SKM-1 treated with dmso at 0.1 percent for 144 hours (cell line): Measurements from ENCODE around the gene TCIRG1.
"Not testable (repeated sequence)": the region's sequence is repeated elsewhere in the genome, so short reads cannot be mapped to it uniquely, and the experiment has no call there.

Experiments used
- DNase-seq: peaks from one replicate; lab custom pipeline; 2025; ENCODE audit not compliant: unreplicated experiment; lab: John Stamatoyannopoulos, UW

Gene TCIRG1

GRCh38 chr11:68077617-68078582 lies 39.1 kb downstream of the TCIRG1 start:
- DNase-seq: no peak

- DNase-seq: no peak
Measured at GRCh38 chr11:68080860-68081259, 42.0 kb downstream of the TCIRG1 start.

GRCh38 chr11:68081691-68082090 lies 42.9 kb downstream of the TCIRG1 start:
- DNase-seq: no peak

- DNase-seq: no peak
Measured at GRCh38 chr11:68082481-68082880, 43.7 kb downstream of the TCIRG1 start.

- DNase-seq: no peak
Measured at GRCh38 chr11:68083517-68083916, 44.7 kb downstream of the TCIRG1 start.

GRCh38 chr11:68089679-68090078 lies 50.9 kb downstream of the TCIRG1 start:
- DNase-seq: no peak

GRCh38 chr11:68090287-68090686 lies 51.5 kb downstream of the TCIRG1 start:
- DNase-seq: no peak

- no peak for DNase-seq
Measured at GRCh38 chr11:68090706-68091105, 51.9 kb downstream of the TCIRG1 start.

GRCh38 chr11:68092411-68092810 lies 53.6 kb downstream of the TCIRG1 start:
- no peak for DNase-seq

GRCh38 chr11:68092946-68093345 lies 54.1 kb downstream of the TCIRG1 start:
- DNase-seq: not testable (repeated sequence)

GRCh38 chr11:68093565-68093964 lies 54.7 kb downstream of the TCIRG1 start:
- no peak for DNase-seq

- DNase-seq: no peak
Measured at GRCh38 chr11:68096962-68097361, 58.1 kb downstream of the TCIRG1 start.

- DNase-seq: no peak
Measured at GRCh38 chr11:68099057-68099456, 60.2 kb downstream of the TCIRG1 start.

GRCh38 chr11:68099474-68100405 lies 60.9 kb downstream of the TCIRG1 start:
- DNase-seq: no peak
